Fibroblast of the conjunctiva (primary cell): Measurements from ENCODE around the gene CDH23.

ENCODE experiments used
- DNase-seq: peaks from one replicate; pipeline ENCODE4 v3.0.0-alpha.2; 2010; ENCODE audit warnings: low read depth

The CDH23 gene

GRCh38 chr10:71517298-71518169 lies 120.8 kb downstream of the CDH23 start:
- no peak for DNase-seq

- no peak for DNase-seq
Observed at GRCh38 chr10:71520042-71520441, 123.3 kb downstream of the CDH23 start.

- no peak for DNase-seq
Observed at GRCh38 chr10:71521504-71522441, 125.1 kb downstream of the CDH23 start.

GRCh38 chr10:71522442-71523144 lies 125.9 kb downstream of the CDH23 start:
- DNase-seq: no peak

- DNase-seq: no peak
Observed at GRCh38 chr10:71523756-71524155, 127.0 kb downstream of the CDH23 start.

- no peak for DNase-seq
Observed at GRCh38 chr10:71525092-71525491, 128.4 kb downstream of the CDH23 start.

GRCh38 chr10:71525721-71526120 lies 129.0 kb downstream of the CDH23 start:
- no peak for DNase-seq

GRCh38 chr10:71526653-71527052 lies 129.9 kb downstream of the CDH23 start:
- no peak for DNase-seq

GRCh38 chr10:71527135-71527534 lies 130.4 kb downstream of the CDH23 start:
- no peak for DNase-seq

GRCh38 chr10:71528371-71529206 lies 131.9 kb downstream of the CDH23 start:
- DNase-seq: no peak

GRCh38 chr10:71529207-71529827 lies 132.6 kb downstream of the CDH23 start:
- no peak for DNase-seq

- no peak for DNase-seq
Observed at GRCh38 chr10:71530781-71531180, 134.1 kb downstream of the CDH23 start.

- no peak for DNase-seq
Observed at GRCh38 chr10:71531485-71532446, 135.0 kb downstream of the CDH23 start.

- DNase-seq: no peak
Observed at GRCh38 chr10:71532878-71533277, 136.2 kb downstream of the CDH23 start.

GRCh38 chr10:71533936-71534335 lies 137.2 kb downstream of the CDH23 start:
- DNase-seq: no peak

GRCh38 chr10:71534568-71535194 lies 138.0 kb downstream of the CDH23 start:
- no peak for DNase-seq

GRCh38 chr10:71536332-71536731 lies 139.6 kb downstream of the CDH23 start:
- DNase-seq: no peak

GRCh38 chr10:71537125-71537524 lies 140.4 kb downstream of the CDH23 start:
- no peak for DNase-seq

- DNase-seq: no peak
Observed at GRCh38 chr10:71537681-71538080, 141.0 kb downstream of the CDH23 start.
